RWPE2 (cell line): ENCODE data around the gene AK9.

Source experiments
- ATAC-seq: fragments of 200-7000 bp; cut with Tn5 transposase; 3 replicates; pipeline ENCODE4 v1.9.1; 2021; ENCODE audit warnings: low read depth
- DNase-seq: peaks from one replicate; pipeline ENCODE4 v3.0.0-alpha.2; 2020; ENCODE audit warnings: low spot score
- H3K27ac ChIP-seq: fragments of 450-650 bp; 2 replicates; pipeline ENCODE4 v1.5.1; 2017; ENCODE audit warnings: mild to moderate bottlenecking; ENCODE audit not compliant: poor library complexity, severe bottlenecking
- H3K27me3 ChIP-seq: fragments of 250-450 bp; sonication (Bioruptor Pico); 2 replicates; pipeline ENCODE4 v1.5.1; 2021; ENCODE audit warnings: mild to moderate bottlenecking, moderate library complexity; ENCODE audit not compliant: insufficient read depth, poor library complexity, severe bottlenecking
- H3K36me3 ChIP-seq: fragments of 250-450 bp; sonication (Bioruptor Pico); 2 replicates; pipeline ENCODE4 v1.5.1; 2020; ENCODE audit warnings: low read depth, mild to moderate bottlenecking, moderate library complexity
- H3K4me1 ChIP-seq: fragments of 250-450 bp; sonication (Bioruptor Pico); 2 replicates; pipeline ENCODE4 v1.5.1; 2021; ENCODE audit warnings: mild to moderate bottlenecking, moderate library complexity; ENCODE audit not compliant: insufficient read depth, poor library complexity, severe bottlenecking
- H3K4me3 ChIP-seq: fragments of 250-450 bp; sonication (Bioruptor Pico); 2 replicates; pipeline ENCODE4 v1.5.1; 2021; ENCODE audit warnings: mild to moderate bottlenecking, moderate library complexity; ENCODE audit not compliant: severe bottlenecking
- H3K9me3 ChIP-seq: fragments of 250-450 bp; sonication (Bioruptor Pico); 2 replicates; pipeline ENCODE4 v1.5.1; 2021; ENCODE audit warnings: mild to moderate bottlenecking, moderate library complexity; ENCODE audit not compliant: severe bottlenecking
- TF ChIP-seq, protein P1 (sequence below): fragments of 450-650 bp; IDR thresholded peaks from one replicate; pipeline ENCODE4 v1.5.1; 2017; ENCODE audit warnings: mild to moderate bottlenecking, moderate library complexity; ENCODE audit not compliant: poor library complexity, severe bottlenecking

Gene AK9

DNA sequence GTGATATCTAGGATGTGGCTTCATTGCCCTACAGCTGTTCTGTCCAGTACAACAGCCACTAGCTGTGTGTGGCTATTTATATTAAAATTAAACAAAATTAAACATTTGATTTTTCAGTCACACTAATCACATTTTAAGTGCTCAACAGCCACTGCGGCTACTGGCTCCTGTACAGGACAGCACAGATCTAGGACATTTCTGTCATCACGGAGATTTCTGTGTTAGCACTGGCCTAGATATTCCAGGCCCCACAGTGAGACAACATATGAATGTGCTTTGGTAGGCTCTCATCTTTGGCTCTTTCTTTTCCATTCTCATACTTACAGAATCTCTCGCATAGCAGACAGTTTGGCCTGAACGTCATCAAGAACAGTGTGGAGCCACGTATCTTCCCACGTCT is 159.6 kb downstream of the AK9 start:
- ATAC-seq (no peak), DNase-seq (no peak)
- Histone ChIP-seq H3K4me3 (no peak overlapping the region), H3K4me1 (no peaks in the 10 kb centered on the region), H3K9me3 (no peaks in the 10 kb centered on the region), H3K27ac (no peak overlapping the region), H3K36me3 (no peaks in the 10 kb centered on the region), H3K27me3 (no peaks in the 10 kb centered on the region)
- TF ChIP-seq, protein P1, sequence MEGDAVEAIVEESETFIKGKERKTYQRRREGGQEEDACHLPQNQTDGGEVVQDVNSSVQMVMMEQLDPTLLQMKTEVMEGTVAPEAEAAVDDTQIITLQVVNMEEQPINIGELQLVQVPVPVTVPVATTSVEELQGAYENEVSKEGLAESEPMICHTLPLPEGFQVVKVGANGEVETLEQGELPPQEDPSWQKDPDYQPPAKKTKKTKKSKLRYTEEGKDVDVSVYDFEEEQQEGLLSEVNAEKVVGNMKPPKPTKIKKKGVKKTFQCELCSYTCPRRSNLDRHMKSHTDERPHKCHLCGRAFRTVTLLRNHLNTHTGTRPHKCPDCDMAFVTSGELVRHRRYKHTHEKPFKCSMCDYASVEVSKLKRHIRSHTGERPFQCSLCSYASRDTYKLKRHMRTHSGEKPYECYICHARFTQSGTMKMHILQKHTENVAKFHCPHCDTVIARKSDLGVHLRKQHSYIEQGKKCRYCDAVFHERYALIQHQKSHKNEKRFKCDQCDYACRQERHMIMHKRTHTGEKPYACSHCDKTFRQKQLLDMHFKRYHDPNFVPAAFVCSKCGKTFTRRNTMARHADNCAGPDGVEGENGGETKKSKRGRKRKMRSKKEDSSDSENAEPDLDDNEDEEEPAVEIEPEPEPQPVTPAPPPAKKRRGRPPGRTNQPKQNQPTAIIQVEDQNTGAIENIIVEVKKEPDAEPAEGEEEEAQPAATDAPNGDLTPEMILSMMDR = no peak

- no peak overlapping the region for H3K4me3 ChIP-seq
- ATAC-seq = peak; percentile 72
Measured at GRCh38 chr6:109527989-109528388, 163.0 kb downstream of the AK9 start.

DNA sequence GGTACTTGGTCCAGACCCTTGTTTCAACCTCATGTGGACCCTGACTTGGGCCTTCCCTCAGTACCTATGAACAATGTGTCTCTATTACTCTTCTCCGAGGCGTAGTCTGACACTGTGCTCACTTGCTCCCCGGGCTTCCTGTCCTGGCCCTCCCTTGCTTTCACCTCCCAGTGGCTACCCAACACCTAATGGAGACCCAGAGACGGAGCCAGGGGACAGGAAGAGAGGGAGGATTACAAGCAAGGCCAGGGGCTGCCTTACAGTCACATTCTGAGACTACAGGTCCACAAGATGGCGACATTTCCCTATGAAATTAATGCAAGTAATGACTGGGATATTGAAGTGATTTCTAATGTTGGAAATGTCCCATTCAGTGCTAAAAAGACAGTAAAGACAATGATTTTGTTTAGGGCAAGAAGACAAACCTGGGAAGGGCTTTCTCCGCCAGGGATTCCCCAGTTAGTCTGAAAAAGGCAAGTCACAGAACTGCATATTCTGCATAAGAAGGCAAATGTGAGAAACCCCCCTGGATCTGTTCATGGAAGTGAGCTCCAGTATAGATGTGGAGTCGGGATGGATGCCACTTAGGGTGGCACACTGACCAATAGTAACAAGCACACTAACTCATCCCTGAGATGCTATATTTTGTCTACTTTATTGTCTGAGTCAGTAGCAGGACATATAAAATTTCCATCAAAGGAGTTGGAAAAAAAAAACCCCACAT is 163.9 kb downstream of the AK9 start:
- TF ChIP-seq, protein P1 = peak; percentile 67
- peaks cover 2% of the 10 kb centered on the region for H3K9me3 ChIP-seq
- no peaks in the 10 kb centered on the region for H3K4me1 ChIP-seq
- H3K27me3 ChIP-seq = no peaks in the 10 kb centered on the region
- H3K4me3 ChIP-seq = no peak overlapping the region
- H3K27ac ChIP-seq = no peak overlapping the region
- H3K36me3 ChIP-seq = no peaks in the 10 kb centered on the region
- no peak for DNase-seq
- peak; percentile 88 for ATAC-seq

More at GRCh38 chr6:109527989-109528388, 163.0 kb downstream of the AK9 start:
- no peak for DNase-seq
- no peaks in the 10 kb centered on the region for H3K27me3 ChIP-seq
- H3K9me3 ChIP-seq = peaks cover 2% of the 10 kb centered on the region
- no peaks in the 10 kb centered on the region for H3K36me3 ChIP-seq
- no peaks in the 10 kb centered on the region for H3K4me1 ChIP-seq
- TF ChIP-seq, protein P1 = peak; percentile 13
- H3K27ac ChIP-seq = no peak overlapping the region

GRCh38 chr6:109524129-109524528 is 166.9 kb downstream of the AK9 start:
- Histone ChIP-seq H3K9me3 (peaks cover 2% of the 10 kb centered on the region), H3K36me3 (no peaks in the 10 kb centered on the region), H3K27me3 (peaks cover 3% of the 10 kb centered on the region), H3K4me3 (no peak overlapping the region), H3K4me1 (no peaks in the 10 kb centered on the region), H3K27ac (no peak overlapping the region)
- DNase-seq = no peak
- TF ChIP-seq, protein P1 = no peak
- no peak for ATAC-seq

GRCh38 chr6:109523478-109523877 is 167.5 kb downstream of the AK9 start:
- Histone ChIP-seq H3K27me3 (peaks cover 3% of the 10 kb centered on the region), H3K27ac (no peak overlapping the region), H3K4me1 (no peaks in the 10 kb centered on the region), H3K36me3 (no peaks in the 10 kb centered on the region), H3K9me3 (peaks cover 2% of the 10 kb centered on the region), H3K4me3 (no peak overlapping the region)
- ATAC-seq (no peak), DNase-seq (no peak)
- TF ChIP-seq, protein P1 = no peak
